HFF-Myc (cell line): ENCODE measurements around the gene RGL1.

Experiments used
- DNase-seq: peaks from one replicate; pipeline ENCODE4 v3.0.0-alpha.2; 2011; ENCODE audit warnings: low read depth; ENCODE audit errors: extremely low read depth
- H3K4me3 ChIP-seq: replicated peaks from 2 replicates; pipeline ENCODE4 v1.5.1; 2011; ENCODE audit warnings: low read depth, mild to moderate bottlenecking, control low read depth, low read length
- CTCF ChIP-seq: IDR thresholded peaks from 2 replicates; pipeline ENCODE4 v1.5.1; 2012; ENCODE audit warnings: mild to moderate bottlenecking, low read depth, low read length, control low read depth; ENCODE audit errors: missing control alignments

RGL1 gene

GRCh38 chr1:183956559-183957188, 151.8 kb downstream of the RGL1 start:
- H3K4me3 ChIP-seq = no peak overlapping the region
- peak; percentile 28 for TF ChIP-seq CTCF
- DNase-seq = peak; percentile 73

GRCh38 chr1:183957216-183957830, 152.4 kb downstream of the RGL1 start:
- H3K4me3 ChIP-seq = no peak overlapping the region
- no peak for DNase-seq
- TF ChIP-seq CTCF = no peak

GRCh38 chr1:183958958-183959357, 154.0 kb downstream of the RGL1 start:
- no peak for DNase-seq
- no peak for TF ChIP-seq CTCF
- no peak overlapping the region for H3K4me3 ChIP-seq

- no peak overlapping the region for H3K4me3 ChIP-seq
- no peak for DNase-seq
- TF ChIP-seq CTCF = no peak
Observed at GRCh38 chr1:183961132-183961531, 156.2 kb downstream of the RGL1 start.

GRCh38 chr1:183962903-183963302, 158.0 kb downstream of the RGL1 start:
- DNase-seq = no peak
- H3K4me3 ChIP-seq = no peak overlapping the region
- no peak for TF ChIP-seq CTCF

- H3K4me3 ChIP-seq = no peak overlapping the region
- no peak for DNase-seq
- no peak for TF ChIP-seq CTCF
Observed at GRCh38 chr1:183965726-183966125, 160.8 kb downstream of the RGL1 start.
